Nephron progenitor cell (in vitro differentiated cells): Measurements from ENCODE around the gene ATXN10.

ENCODE experiments used
- DNase-seq: peaks from one replicate; pipeline ENCODE4 v3.0.0; 2021
- H3K27ac Mint-ChIP-seq: 2 replicates; pipeline ENCODE4 v1.8.0; 2021; ENCODE audit warnings: mild to moderate bottlenecking, moderate library complexity, mixed read lengths
- H3K27me3 Mint-ChIP-seq: 2 replicates; pipeline ENCODE4 v1.8.0; 2021; ENCODE audit warnings: mild to moderate bottlenecking, low read depth, mixed read lengths; ENCODE audit not compliant: poor library complexity
- H3K36me3 Mint-ChIP-seq: 2 replicates; pipeline ENCODE4 v1.8.0; 2021; ENCODE audit warnings: low read depth, mixed read lengths
- H3K4me1 Mint-ChIP-seq: 2 replicates; pipeline ENCODE4 v1.8.0; 2021; ENCODE audit warnings: mixed read lengths
- H3K4me3 Mint-ChIP-seq: 2 replicates; pipeline ENCODE4 v1.8.0; 2021; ENCODE audit warnings: mild to moderate bottlenecking, moderate library complexity, mixed read lengths
- H3K9me3 Mint-ChIP-seq: 2 replicates; pipeline ENCODE4 v1.8.0; 2021; ENCODE audit warnings: mild to moderate bottlenecking, moderate library complexity, mixed read lengths
- CTCF ChIP-seq: fragments of 200-600 bp; sonication (generic); IDR thresholded peaks from 2 replicates; pipeline ENCODE4 v1.5.0; 2021; ENCODE audit warnings: antibody characterized with exemption

The ATXN10 gene

GRCh38 chr22:45784357-45785277 is 113.0 kb downstream of the ATXN10 start:
- H3K36me3 Mint-ChIP-seq: peaks cover 30% of the 10 kb centered on the region
- H3K27me3 Mint-ChIP-seq: peaks cover 2% of the 10 kb centered on the region
- no peaks in the 10 kb centered on the region for H3K9me3 Mint-ChIP-seq
- no peak for DNase-seq
- peaks cover 11% of the 10 kb centered on the region for H3K4me1 Mint-ChIP-seq
- H3K4me3 Mint-ChIP-seq: no peak overlapping the region
- no peak overlapping the region for H3K27ac Mint-ChIP-seq
- TF ChIP-seq CTCF: no peak

GRCh38 chr22:45785458-45785857 is 113.8 kb downstream of the ATXN10 start:
- no peak overlapping the region for H3K27ac Mint-ChIP-seq
- H3K27me3 Mint-ChIP-seq: peaks cover 2% of the 10 kb centered on the region
- no peaks in the 10 kb centered on the region for H3K9me3 Mint-ChIP-seq
- DNase-seq: no peak
- no peak for TF ChIP-seq CTCF
- H3K36me3 Mint-ChIP-seq: peaks cover 35% of the 10 kb centered on the region
- no peak overlapping the region for H3K4me3 Mint-ChIP-seq
- peaks cover 11% of the 10 kb centered on the region for H3K4me1 Mint-ChIP-seq

GRCh38 chr22:45786726-45787125 is 115.1 kb downstream of the ATXN10 start:
- TF ChIP-seq CTCF: no peak
- no peak for DNase-seq
- H3K4me3 Mint-ChIP-seq: no peak overlapping the region
- H3K27ac Mint-ChIP-seq: no peak overlapping the region
- H3K27me3 Mint-ChIP-seq: peaks cover 2% of the 10 kb centered on the region
- peaks cover 4% of the 10 kb centered on the region for H3K9me3 Mint-ChIP-seq
- H3K36me3 Mint-ChIP-seq: peaks cover 39% of the 10 kb centered on the region
- peaks cover 11% of the 10 kb centered on the region for H3K4me1 Mint-ChIP-seq

- Mint-ChIP-seq H3K9me3 (peaks cover 6% of the 10 kb centered on the region), H3K4me3 (no peak overlapping the region), H3K27me3 (peaks cover 2% of the 10 kb centered on the region), H3K27ac (no peak overlapping the region), H3K4me1 (peaks cover 11% of the 10 kb centered on the region), H3K36me3 (peaks cover 45% of the 10 kb centered on the region)
- no peak for DNase-seq
- TF ChIP-seq CTCF: no peak
Measured at GRCh38 chr22:45787759-45788158, 116.1 kb downstream of the ATXN10 start.

GRCh38 chr22:45788522-45788921 is 116.9 kb downstream of the ATXN10 start:
- Mint-ChIP-seq H3K27me3 (peaks cover 2% of the 10 kb centered on the region), H3K9me3 (peaks cover 13% of the 10 kb centered on the region), H3K36me3 (peaks cover 53% of the 10 kb centered on the region), H3K4me3 (no peak overlapping the region), H3K27ac (peak overlapping the region; percentile 37), H3K4me1 (peaks cover 7% of the 10 kb centered on the region)
- no peak for TF ChIP-seq CTCF
- DNase-seq: no peak

GRCh38 chr22:45790401-45790800 is 118.8 kb downstream of the ATXN10 start:
- no peak for TF ChIP-seq CTCF
- no peak for DNase-seq
- Mint-ChIP-seq H3K9me3 (peaks cover 31% of the 10 kb centered on the region), H3K27me3 (peaks cover 2% of the 10 kb centered on the region), H3K4me1 (no peaks in the 10 kb centered on the region), H3K36me3 (peaks cover 71% of the 10 kb centered on the region), H3K27ac (no peak overlapping the region), H3K4me3 (no peak overlapping the region)
